ENCODE results near the gene INTS3.
"Not testable (repeated sequence)": the region's sequence is repeated elsewhere in the genome, so short reads cannot be mapped to it uniquely, and the experiment has no call there.

INTS3 gene

DNA sequence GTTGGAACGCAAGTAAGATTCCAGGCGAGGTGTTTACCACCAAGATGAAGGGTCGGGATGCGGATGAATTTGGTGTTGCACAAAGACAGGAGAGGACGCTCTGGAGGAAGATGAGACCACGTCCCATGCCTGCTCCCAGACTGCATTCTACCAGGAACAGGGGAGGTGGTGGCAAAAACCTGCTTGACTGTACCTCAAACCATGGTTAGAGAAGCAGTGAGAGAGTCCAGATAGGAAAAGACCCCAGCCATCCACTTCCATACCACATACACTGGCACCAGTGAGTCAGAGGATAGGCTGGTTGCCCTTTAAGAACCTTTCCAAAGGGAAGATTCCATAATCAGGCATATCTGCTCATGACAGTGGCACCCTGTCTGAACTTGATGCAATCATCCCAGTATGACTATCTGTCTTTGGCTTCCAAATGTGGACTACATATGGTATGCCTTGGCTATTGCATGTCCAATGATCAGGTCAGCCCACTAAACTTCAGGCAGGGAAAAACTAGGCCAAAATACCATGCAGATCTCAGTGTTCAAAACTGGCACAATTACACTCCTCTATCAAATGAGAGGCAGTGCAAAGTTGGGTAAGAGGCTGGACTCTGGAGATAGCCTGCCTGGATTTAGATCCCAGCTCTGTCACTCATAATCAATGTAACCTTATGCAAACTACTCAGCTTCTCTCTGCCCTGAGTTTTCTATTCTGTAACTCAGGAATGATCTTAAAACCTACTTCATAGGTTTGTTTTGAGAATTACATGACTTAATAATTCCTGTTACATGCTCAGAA lies 28.7 kb upstream of the INTS3 start:
- no peak for ATAC-seq

DNA sequence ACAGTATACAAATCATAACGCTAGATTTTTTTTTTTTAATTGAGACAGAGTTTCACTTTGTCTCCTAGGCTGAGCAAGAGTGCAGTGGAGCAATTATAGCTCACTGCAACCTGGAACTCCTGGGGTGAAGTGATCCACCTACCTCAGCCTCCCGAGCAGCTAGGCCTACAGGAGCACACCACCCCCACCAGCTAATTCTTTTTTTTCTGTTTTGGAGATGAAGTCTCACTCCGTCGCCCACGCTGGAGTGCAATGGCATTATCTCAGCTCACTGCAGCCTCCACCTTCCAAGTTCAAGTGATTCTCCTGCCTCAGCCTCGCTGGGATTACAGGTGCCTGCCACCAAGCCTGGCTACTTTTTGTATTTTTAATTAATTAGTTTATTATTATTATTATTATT lies 28.1 kb upstream of the INTS3 start:
- DNase-seq (no peak), ATAC-seq (no peak)

More for the DNA sequence above, 28.7 kb upstream of the INTS3 start:
- DNase-seq, result no peak

DNA sequence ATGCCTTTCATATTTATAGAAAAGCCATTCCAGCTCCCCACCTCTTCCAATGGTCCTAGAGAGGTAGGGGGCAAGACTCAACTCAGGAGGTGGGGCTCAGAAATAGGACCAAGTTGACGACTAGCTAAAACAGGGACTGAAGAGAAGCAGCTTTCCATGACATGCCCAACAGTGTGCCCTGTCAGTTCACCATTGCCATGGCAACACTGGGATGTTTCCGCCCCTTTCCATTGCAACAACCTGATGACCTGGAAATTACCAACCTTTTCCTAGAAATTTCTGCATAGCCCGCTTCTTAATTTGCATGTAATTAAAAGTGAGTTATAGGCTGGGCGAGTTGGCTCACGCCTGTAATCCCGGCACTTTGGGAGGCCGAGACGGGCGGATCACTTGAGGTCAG lies 22.4 kb upstream of the INTS3 start:
- ATAC-seq (no peak), DNase-seq (no peak)

DNA sequence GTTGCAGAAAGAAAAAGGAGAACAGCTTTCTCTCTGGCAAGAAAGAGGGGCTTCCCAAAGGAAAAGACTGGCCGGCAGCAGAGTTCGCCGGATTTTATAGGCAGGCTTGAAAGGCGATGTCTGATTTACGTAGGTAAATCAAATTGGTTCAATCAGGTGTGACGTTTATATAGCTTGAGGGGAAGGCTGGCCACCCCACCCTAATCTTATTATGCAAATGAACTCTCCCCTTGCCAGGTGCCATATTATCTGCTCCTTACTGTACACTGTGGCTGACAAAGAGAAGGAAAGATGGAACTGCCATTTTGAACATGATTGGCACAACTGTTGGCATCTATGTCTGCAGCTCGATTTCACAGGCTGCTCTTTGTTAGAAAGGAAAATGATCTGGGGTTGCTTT lies 16.8 kb upstream of the INTS3 start:
- ATAC-seq (no peak), DNase-seq (no peak)

DNA sequence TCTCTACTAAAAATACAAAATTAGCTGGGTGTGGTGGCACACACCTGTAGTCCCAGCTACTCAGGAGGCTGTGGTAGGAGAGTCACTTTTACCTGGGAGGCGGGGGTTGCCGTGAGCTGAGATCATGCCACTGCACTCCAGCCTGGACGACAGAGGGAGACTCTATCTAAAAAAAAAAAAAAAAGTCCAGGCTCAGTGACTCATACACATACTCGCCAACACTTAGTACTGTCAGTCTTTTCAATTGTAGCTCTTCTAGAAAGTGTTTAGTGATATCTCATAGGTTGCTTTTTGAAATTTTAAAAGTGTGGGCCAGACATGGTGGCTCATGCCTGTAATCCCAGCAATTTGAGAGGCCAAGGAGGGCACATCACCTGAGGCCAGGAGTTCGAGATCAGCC lies 11.6 kb upstream of the INTS3 start:
- not testable (repeated sequence) for ATAC-seq, DNase-seq

DNA sequence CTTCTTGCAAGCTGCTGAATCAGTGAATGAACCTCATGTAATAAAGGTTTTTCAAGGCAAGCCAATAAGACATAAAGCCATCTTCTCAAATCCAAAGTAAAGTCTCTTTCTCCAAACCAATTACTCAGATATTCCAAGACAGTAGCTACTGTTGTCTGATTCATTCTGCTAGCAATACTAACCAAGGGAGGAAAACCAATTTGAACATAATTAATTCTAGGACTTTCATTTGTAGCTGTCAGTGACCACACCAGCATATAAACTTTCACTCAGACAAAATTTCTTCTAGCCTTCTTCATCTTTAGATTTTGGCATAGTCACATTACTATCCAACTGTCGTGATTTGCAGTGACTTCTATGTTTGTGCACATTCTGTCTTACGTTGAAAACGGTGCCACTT lies 10.5 kb upstream of the INTS3 start:
- ATAC-seq (peak; percentile 63), DNase-seq (no peak)

DNA sequence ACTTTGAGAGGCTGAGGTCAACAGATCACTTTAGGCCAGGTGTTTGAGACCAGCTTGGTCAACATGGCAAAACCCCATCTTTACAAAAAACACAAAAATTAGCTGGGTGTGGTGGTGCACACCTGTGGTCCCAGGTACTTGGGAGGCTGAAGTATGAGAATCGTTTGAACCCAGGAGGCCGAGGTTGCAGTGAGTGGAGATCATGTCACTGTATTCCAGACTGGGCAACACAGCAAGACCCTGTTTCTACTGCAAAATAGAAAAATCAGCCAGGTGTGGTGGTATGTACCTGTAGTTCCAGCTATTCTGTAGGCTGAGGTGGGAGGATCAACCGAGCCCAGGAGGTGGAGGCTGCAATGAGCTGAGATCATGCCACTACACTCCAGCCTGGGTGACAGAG lies 4.2 kb upstream of the INTS3 start:
- no peak for ATAC-seq
- DNase-seq, result no peak

DNA sequence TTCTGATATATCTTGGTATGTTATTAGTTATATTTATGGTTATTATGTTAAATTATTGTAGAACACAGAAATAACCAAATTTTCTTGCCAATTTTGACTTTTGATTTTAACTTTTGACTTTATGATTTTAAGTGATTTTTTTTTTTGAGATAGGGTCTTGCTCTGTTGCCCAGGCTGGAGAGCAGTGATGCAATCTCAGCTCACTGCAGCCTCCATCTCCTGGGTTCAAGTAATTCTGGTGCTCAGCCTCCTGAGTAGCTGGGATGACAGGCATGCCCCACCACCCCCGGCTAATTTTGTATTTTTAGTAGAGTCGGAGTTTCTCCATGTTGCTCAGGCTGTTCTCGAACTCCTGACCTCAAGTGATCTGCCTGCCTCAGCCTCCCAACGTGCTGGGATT lies 3.2 kb upstream of the INTS3 start:
- DNase-seq, ATAC-seq: not testable (repeated sequence)

DNA sequence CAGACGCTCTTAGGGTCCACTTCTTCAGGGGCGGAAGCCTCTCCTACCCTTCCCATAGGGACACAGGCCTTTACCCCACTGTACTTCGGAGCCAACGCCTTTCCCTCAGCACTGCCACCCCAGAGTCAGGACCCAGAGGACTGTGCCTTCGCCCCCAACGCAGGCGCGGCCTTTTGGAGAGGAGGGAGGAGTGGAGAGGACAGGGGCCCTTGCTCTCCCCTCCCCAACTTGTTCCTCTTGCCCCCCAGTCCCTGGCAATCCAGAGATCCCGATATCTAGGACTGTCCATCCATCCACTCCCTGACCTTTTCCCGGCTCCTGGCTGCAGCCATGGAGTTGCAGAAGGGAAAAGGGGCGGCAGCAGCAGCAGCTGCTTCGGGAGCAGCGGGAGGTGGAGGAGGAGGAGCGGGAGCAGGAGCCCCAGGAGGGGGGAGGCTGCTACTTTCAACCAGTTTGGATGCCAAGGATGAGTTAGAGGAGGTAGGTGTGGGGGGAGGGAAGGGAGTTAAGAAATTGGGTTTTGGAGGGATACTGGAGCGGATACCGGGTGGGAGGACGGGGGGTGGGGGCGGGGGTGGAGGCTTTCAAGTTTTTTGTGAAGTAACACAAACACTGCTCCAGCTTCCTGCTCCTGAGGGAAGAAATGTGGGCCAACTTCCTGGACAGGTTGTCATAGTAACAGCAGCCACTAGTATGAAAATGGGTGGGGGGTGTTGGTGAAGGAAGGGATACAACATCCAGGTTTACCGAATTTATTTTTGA lies 636 bp downstream of the INTS3 start:
- ATAC-seq (no peak), DNase-seq (peak; percentile 44)

DNA sequence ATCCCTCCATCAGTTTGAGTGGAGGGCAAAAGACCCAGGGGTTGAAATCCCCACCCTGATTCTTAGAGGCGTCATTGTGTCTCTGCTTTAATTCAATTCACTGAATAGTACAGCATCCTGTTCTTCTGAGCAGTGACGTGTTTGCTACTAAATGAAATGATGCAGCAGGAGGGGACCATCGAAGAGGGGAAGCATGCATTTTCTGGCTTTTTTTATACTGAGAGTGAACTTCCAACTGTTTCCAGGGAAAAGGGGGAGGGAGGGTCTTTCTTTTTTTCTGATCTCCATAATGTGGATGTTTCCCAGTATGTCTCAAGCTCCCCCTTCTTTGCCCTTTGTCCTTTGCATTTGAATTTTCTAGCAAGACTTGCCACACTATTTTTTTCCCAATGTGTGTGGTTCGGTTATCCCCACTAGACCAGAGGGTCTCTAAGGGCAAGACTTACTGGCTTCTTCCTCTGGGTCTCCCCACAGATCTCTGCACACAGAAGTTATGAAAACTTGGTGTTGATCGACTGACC lies 2.7 kb downstream of the INTS3 start:
- DNase-seq, result no peak
- no peak for ATAC-seq

DNA sequence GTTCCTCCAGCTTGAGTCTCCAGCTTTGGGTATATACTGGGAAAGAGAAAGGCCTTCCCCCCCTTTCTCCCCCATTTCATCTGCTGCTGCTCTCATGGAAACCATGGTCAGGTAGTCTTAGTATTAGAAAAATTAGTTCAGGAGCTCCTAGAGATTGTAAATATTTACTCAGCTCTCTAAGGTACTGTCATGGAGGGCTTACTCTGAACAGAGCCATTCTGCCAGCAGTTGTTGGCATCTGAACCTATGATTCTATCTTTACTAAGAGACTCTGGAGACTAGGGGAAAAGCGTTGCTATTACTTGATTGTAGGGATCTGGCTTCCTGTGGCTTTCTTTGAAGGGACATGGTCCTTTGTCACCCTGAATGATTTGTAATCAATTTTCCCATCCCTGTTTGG lies 6.1 kb downstream of the INTS3 start:
- ATAC-seq (no peak), DNase-seq (no peak)

DNA sequence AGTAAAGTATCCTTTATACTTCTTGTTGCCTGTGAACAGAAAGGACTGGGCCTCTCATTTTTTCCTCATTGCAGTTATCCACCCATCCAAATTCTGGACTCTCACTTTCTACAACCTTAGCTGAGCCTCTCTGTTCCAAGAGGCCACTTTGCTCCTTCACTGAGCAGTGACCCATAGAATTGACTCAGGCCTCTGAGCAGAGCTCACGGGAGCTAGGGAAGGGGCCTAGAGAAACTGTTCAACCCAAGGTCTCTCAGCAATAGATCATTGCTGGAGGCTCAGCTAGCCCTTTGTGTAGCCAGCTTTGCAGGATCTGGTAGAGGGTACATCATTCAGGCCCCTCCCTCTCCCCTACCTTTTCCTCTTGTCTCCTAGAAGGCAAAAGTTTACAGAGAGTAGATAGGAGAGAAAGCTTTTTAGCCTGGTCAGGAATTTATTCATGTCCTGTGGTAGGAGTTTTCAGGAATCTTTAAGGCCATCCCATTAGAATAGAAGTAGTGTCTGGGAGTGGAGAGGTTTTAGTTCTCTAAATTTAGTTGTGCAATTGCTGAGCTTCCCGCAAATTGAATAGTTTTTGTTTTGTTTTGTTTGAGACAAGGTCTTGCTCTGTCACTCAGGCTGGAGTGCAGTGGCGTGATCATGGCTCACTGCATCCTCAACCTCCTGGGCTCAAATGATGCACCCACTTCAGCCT lies 6.7 kb downstream of the INTS3 start:
- DNase-seq (no peak), ATAC-seq (no peak)

DNA sequence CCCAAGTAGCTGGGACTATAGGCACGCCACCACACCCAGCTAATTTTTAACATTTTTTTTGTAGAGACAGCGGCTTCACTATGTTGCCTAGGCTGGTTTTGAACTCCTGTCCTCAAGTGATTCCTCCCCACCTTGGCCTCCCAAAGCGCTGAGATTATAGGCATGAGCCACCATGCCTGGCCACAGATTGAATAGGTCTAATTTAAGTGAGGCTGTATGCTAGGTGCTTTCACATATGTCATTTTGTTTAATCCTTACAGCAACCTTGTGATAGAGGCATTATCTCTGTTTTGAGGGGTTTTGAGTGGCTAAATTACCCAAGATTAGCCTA lies 7.2 kb downstream of the INTS3 start:
- ATAC-seq (no peak), DNase-seq (no peak)

DNA sequence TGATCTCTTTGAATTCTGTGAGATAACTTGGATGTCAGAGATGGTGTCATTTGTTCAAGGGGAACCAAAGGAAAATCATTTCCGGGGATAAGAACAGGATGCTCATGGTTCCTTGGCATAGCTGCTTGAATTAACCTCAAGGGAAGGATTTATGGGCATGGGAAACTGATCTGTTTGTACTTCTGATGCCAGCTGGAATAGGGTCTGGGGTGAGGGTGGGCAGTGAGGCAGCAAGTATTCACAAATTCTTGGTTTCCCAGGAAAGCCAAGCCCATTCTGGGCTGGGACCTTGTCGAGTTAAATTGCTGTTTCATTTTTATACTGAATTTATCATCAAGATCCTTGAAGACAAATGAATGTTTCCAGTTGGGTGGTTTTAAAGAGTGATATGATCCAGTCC lies 14.1 kb downstream of the INTS3 start:
- ATAC-seq (no peak), DNase-seq (no peak)

DNA sequence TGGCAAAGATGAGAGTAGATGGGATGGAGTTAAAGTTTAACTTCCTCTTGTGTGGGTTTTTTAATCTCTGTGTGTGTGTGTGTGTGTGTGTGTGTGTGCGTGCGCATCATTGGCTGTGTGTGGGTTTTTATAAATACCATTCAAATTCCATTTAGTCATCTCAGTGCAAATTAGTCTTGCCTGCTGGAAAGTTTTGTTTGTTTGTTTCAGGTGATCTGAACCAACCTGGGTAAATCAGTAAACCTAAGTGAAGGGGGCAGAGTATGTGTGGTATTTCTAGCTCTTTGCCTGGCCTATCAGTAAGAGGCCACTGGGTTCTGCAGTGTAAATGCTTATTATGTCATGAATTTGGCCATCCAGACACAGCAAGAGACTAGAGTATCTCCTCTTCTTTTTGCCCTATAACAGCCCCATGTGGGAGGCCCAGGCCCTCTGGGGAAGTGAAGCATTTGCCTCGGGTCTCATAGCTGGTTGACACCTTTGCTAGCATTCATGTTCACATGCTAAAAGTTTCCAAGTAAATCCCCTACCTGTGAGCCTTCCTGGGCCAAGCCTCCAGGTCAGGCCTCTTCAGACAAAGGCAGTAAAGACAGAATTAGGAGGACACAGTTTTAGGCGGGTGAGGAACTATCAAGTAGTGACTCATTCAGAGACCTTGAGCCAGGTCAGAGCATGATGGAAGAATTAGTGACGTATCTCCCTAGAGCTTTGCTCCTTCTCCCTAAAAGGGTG lies 14.7 kb downstream of the INTS3 start:
- ATAC-seq (peak; percentile 43), DNase-seq (no peak)

DNA sequence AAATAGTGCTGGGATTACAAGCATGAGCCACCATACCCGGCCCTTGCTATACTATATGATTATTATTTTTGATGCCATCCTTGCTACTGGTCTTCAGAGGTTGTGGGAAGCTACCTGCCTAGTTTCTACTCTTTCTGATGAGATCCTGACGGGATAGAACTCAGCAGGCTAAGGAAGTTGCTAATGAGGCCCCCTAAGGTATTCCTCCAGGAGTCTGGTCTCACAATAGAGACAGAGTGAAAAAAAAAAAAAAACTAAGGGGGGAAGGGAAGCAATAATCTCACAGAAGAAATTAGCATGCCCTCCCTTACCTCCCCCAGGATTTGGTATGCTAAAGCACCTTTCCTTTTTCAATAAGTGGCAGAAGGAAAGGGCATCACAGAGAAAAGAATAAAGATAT lies 17.6 kb downstream of the INTS3 start:
- no peak for ATAC-seq
- no peak for DNase-seq

DNA sequence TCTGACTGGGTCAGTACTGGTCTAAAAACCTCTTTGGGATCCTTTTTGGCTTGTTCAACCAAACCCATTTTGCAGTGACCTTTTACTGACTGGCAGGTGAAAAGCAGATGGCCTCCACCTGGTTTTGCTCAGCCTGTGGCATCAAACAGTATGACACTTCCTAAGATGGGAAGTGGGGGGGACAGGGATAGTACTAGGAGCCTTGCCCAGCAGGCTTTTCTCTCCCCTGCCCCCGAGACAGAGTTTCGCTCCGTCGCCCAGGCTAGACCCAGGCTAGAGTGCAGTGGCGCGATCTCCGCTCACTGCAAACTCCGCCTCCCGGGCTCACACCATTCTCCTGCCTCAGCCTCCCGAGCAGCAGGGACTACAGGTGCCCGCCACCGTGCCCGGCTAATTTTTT lies 18.3 kb downstream of the INTS3 start:
- DNase-seq (no peak), ATAC-seq (no peak)

DNA sequence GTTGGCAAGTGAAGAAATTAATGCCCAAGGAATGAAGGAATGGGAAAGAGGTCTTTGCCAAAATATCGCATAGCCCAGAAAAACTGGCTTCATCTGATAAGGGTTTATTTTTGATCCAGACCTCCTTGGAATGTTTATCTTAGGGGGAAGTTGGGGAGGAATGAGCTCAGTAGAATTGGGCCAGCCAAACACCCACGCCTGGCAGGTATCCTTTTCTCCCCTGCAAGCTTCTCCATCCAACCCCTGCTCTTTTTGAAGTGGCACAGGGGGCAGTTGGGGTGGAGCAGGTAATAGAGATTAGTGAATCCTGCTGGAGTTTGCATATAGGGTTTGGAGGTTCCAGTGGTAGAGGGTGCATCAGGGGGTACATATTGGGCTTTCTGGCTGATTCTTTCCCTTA lies 21.1 kb downstream of the INTS3 start:
- DNase-seq, result no peak
- ATAC-seq, result no peak

DNA sequence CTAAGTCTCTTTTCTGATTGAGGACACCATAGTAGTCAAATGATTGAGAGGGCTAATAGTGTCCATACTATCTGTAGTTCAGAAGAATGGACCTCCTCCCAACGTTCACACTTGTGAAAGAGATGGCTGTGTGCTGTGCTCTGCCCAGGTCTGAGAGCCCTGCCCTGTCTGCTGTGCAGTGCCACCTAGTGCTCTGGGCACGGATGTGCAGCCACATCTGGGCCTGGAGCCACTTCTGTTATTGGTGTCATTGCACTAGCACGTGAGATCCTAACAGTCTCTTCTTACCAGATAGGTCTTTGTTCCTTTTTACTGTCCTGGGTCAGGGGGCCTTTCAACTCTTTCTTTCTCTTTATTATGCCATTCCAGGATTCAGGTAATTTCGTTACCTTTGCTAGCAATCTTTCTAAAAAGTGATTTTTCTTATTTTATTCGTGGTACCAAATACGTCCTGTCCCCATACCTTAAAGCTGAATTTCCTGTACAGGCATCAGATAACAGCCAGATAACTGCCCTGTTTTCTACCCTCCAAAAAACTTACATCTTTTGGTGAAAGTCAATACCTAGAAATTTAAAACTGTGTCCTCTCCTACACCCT lies 21.7 kb downstream of the INTS3 start:
- DNase-seq (peak; percentile 80), ATAC-seq (peak; percentile 99)

DNA sequence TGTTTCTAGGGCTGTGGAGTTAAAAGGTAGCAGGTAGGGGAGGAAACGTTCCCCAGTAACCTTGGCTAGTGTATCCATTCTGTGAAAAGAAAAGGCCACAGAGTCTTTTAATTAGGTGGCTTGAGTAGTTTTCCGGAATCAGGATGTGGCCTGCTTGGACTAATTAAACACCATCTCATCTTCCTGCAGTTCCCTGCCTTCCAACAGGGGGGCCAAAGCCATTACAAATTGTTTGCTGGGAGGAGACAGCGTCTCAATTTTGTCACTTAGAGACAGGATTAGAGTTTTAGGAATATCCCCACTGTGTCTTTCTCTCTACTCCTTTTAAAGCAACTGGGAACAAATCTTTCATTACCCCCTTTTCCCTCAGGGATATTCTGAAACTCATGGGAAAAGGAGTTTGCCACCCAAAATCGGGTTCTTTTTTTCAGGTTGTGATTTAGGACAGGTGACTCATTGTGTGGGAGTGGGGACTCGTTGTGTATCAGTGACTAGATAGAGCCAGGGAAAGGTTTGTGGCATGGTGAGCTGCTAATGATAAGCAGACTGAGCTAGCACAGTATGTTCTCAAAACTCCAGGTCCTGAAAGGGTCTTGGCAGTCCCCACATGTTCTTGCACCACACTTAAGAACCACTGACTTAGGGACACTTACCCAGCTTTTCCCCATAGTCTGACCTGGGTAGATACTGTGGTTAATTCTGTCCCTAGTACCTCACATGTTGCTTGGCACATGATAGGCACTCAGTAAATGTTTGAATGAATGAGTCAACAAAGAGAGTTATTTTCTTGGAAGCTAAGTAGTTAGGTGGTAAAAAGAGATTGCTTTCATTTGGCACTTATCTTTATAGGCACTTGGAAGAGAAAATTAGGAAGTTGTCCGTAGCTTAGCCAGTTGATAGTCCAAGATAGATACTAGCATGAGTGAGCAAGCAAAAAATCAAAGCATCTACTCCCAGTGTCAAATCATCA lies 22.5 kb downstream of the INTS3 start:
- DNase-seq (no peak), ATAC-seq (no peak)

DNA sequence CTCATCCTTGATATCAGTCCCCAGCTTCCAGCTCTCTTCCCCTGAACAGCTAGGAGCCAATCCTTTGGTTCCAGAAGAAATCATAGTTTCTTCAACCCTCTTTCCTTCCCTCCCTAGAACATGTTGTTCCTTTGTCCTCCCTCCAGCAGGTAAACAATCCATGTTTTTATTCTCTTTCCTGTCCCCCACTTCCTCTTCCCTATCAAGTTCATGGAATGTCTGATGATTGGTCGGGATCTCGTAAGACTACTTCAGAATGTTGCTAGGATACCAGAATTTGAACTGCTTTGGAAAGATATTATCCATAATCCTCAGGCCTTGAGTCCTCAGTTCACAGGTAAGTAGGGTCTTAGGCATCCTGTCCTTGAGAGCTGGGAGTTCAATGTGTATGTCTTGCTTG lies 24.2 kb downstream of the INTS3 start:
- DNase-seq (no peak), ATAC-seq (no peak)
